Peyer's patch (tissue), 4 donors: ENCODE data around the gene NCR3LG1.

ENCODE experiments used
- POLR2A ChIP-seq, 2 donors: fragments of 450-650 bp; IDR thresholded peaks; one replicate each; pipeline ENCODE4 v1.5.1; 2017; ENCODE audit warnings: antibody characterized with exemption in 2 of 2, mild to moderate bottlenecking in 2 of 2, moderate library complexity in 2 of 2
- TF ChIP-seq, protein P1 (sequence below), 6 experiments: fragments of 450-650 bp in 4 of 6; fragments of 200-600 bp in 2 of 6; sonication (generic) in 1 of 6; IDR thresholded peaks; one replicate each; pipeline ENCODE4 v1.5.1; 2017 to 2019; ENCODE audit warnings: antibody characterized with exemption in 6 of 6, mild to moderate bottlenecking in 3 of 6, moderate library complexity in 1 of 6

DNA sequence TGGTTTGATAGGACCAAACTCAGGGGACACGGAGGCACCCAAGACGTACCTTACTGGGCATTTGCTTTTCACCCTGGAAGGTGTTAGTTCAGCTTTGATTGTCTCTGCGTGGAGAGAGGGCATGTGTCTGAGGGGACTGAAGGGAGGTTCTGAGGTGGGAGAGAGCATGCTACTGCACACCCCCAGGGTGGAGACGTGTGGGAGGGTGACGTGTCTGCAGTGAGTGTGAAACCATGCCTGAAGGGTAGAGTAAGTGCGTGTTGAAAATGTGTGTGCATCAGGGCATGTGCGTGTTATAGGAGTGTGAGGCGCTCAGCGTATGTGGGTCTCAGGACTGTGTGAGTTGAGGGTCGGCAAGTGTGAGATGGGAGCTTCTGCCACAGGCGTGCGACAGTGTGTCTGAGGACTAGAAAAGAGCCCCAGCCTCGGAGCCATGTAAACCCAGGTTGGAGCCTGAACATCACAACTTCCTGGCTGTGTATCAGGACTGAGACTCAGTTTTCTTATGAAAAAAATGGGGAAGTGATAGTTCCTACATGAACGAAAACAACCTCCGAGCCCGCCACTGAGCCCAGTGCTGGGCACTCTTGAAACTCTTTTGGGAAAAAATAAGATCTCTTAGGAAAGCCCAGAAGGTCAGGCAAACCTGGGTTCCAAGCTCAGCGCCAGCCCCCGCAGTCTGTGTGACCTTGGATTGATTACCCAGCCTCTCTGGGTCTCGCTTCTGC lies 48.6 kb downstream of the NCR3LG1 start:
- TF ChIP-seq, protein P1, sequence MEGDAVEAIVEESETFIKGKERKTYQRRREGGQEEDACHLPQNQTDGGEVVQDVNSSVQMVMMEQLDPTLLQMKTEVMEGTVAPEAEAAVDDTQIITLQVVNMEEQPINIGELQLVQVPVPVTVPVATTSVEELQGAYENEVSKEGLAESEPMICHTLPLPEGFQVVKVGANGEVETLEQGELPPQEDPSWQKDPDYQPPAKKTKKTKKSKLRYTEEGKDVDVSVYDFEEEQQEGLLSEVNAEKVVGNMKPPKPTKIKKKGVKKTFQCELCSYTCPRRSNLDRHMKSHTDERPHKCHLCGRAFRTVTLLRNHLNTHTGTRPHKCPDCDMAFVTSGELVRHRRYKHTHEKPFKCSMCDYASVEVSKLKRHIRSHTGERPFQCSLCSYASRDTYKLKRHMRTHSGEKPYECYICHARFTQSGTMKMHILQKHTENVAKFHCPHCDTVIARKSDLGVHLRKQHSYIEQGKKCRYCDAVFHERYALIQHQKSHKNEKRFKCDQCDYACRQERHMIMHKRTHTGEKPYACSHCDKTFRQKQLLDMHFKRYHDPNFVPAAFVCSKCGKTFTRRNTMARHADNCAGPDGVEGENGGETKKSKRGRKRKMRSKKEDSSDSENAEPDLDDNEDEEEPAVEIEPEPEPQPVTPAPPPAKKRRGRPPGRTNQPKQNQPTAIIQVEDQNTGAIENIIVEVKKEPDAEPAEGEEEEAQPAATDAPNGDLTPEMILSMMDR (IDR thresholded peaks at IDR 0.05), result no peak
- TF ChIP-seq POLR2A (IDR thresholded peaks at IDR 0.05), result no peak
